Smooth muscle cell (in vitro differentiated cells): ENCODE results near the gene THSD7B. TPM values are rescaled to one million over a fixed set of nuclear protein-coding genes. Genes with fewer than 3 reads are reported as not detected.

Source experiments
- DNase-seq: peaks from one replicate; lab custom pipeline; 2025; ENCODE audit not compliant: unreplicated experiment; lab: John Stamatoyannopoulos, UW
- H2AFZ ChIP-seq: fragments of 200-600 bp; sonication (generic); 2 replicates; pipeline ENCODE4 v1.6.0; 2016; ENCODE audit warnings: antibody characterized with exemption, low read depth, mild to moderate bottlenecking
- H3F3A ChIP-seq: fragments of 200-600 bp; sonication (generic); 2 replicates; pipeline ENCODE4 v1.6.0; 2017; ENCODE audit warnings: antibody characterized with exemption, low read depth
- H3K27ac ChIP-seq: fragments of 200-600 bp; sonication (generic); 2 replicates; pipeline ENCODE4 v1.5.1; 2016; ENCODE audit warnings: low read depth, mild to moderate bottlenecking
- H3K27me3 ChIP-seq: fragments of 200-600 bp; sonication (generic); 2 replicates; pipeline ENCODE4 v1.6.1; 2016; ENCODE audit warnings: low read depth, mild to moderate bottlenecking
- H3K36me3 ChIP-seq: fragments of 200-600 bp; sonication (generic); 2 replicates; pipeline ENCODE4 v1.5.1; 2016; ENCODE audit warnings: low read depth
- H3K4me1 ChIP-seq: fragments of 200-600 bp; sonication (generic); 2 replicates; pipeline ENCODE4 v1.5.1; 2016; ENCODE audit warnings: low read depth
- H3K4me2 ChIP-seq: fragments of 200-600 bp; sonication (generic); 2 replicates; pipeline ENCODE4 v1.6.0; 2016; ENCODE audit warnings: mild to moderate bottlenecking
- H3K4me3 ChIP-seq: fragments of 200-600 bp; sonication (generic); 2 replicates; pipeline ENCODE4 v1.5.1; 2016; ENCODE audit warnings: mild to moderate bottlenecking
- H3K79me2 ChIP-seq: fragments of 200-600 bp; sonication (generic); 2 replicates; pipeline ENCODE4 v1.6.0; 2016; ENCODE audit warnings: low read depth, mild to moderate bottlenecking
- H3K9ac ChIP-seq: fragments of 200-600 bp; sonication (generic); 2 replicates; pipeline ENCODE4 v1.6.0; 2016; ENCODE audit warnings: low read depth
- H3K9me3 ChIP-seq: fragments of 200-600 bp; sonication (generic); replicated peaks from 2 replicates; pipeline ENCODE4 v1.5.1; 2016; ENCODE audit warnings: low read depth
- H4K20me1 ChIP-seq: fragments of 200-600 bp; sonication (generic); 2 replicates; pipeline ENCODE4 v1.6.0; 2016; ENCODE audit warnings: low read depth
- CTCF ChIP-seq: fragments of 200-600 bp; sonication (generic); IDR thresholded peaks from 2 replicates; pipeline ENCODE4 v1.5.1; 2017; ENCODE audit warnings: borderline replicate concordance, mild to moderate bottlenecking, antibody characterized with exemption; ENCODE audit not compliant: insufficient read depth, poor library complexity, severe bottlenecking
- WGBS: methylation state at CpG from one replicate; pipeline ENCODE4 v1.1.7; 2016; ENCODE audit warnings: low lambda C conversion rate; 5-methylcytosine and 5-hydroxymethylcytosine counted together
- polyA plus RNA-seq: library from polyadenylated mRNA; unstranded; fragments of >200 nt; fragmentation: Nextera tagmentation; extraction: Ambion mirVana; gene quantifications from 2 replicates; pipeline ENCODE4 v1.2.1, GENCODE V29; 2016
- small RNA-seq: library from RNA; depleted of rRNA; stranded (forward); fragments of <200 nt; gene quantifications from one replicate; pipeline ENCODE3, GENCODE V24; 2014
- total RNA-seq: library from RNA; depleted of rRNA; stranded (reverse); fragments of >200 nt; gene quantifications from 2 replicates; pipeline ENCODE4 v1.2.3, GENCODE V29; 2014

Gene THSD7B
- total and polyA plus RNA-seq, 2 experiments from 2014 or later: not detected

- no peaks in the 10 kb centered on the region for H3K27me3 ChIP-seq
- H2AFZ ChIP-seq: no peak overlapping the region
- H3K79me2 ChIP-seq: no peaks in the 10 kb centered on the region
- no peak for DNase-seq
- no peak overlapping the region for H3K4me2 ChIP-seq
- WGBS: 97% methylated on average over 1 of the region's 1 CpG
- H3K9ac ChIP-seq: no peak overlapping the region
- no peak overlapping the region for H3K27ac ChIP-seq
- no peaks in the 10 kb centered on the region for H3K9me3 ChIP-seq
- H3K4me3 ChIP-seq: no peak overlapping the region
- no peaks in the 10 kb centered on the region for H3K4me1 ChIP-seq
- no peaks in the 10 kb centered on the region for H3F3A ChIP-seq
- H4K20me1 ChIP-seq: no peaks in the 10 kb centered on the region
- no peaks in the 10 kb centered on the region for H3K36me3 ChIP-seq
- TF ChIP-seq CTCF: no peak
Measured at GRCh38 chr2:137721733-137722132, 956.4 kb downstream of the THSD7B start.

DNA sequence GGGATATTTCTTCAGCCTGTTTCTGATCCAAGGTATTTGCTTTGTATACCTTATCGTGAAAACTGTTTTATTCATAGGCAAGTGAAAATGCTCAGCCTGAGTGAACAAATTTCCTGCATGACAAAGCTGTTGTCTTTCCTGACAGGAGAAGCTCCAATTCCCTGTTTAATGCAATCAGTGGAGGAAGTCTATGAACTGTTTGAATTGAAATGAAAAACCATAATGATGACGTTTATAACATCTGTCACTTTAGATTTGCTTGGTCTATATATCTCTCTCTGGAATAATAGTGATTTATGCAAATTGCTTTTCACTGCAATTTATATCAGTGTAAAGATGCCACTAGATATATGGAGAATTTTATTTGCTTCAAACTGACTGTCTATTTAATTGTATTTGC lies 959.6 kb downstream of the THSD7B start:
- Histone ChIP-seq H4K20me1 (no peaks in the 10 kb centered on the region), H3K36me3 (no peaks in the 10 kb centered on the region), H3K9me3 (no peaks in the 10 kb centered on the region), H3F3A (no peaks in the 10 kb centered on the region), H2AFZ (no peak overlapping the region), H3K4me2 (no peak overlapping the region), H3K4me1 (no peaks in the 10 kb centered on the region), H3K27ac (no peak overlapping the region), H3K9ac (no peak overlapping the region), H3K79me2 (no peaks in the 10 kb centered on the region), H3K27me3 (no peaks in the 10 kb centered on the region), H3K4me3 (no peak overlapping the region)
- TF ChIP-seq CTCF: no peak
- no peak for DNase-seq
- WGBS: 82% methylated on average over 2 of the region's 2 CpGs

Small RNAs within 50 kb of the gene (small RNA-seq; reads per million reads assigned to genes)
- not detected for gene RF00019
- not detected for gene RNA5SP105
